HUES6 (cell line): Measurements from ENCODE around the gene ZFYVE28.

Experiments used
- H3K27ac ChIP-seq: 2 replicates; pipeline ENCODE4 v1.7.0; 2013; ENCODE audit warnings: low read depth, mild to moderate bottlenecking, low read length, inconsistent platforms
- H3K27me3 ChIP-seq: 2 replicates; pipeline ENCODE4 v1.6.1; 2013; ENCODE audit warnings: low read length; ENCODE audit not compliant: control insufficient read depth, insufficient read depth
- H3K36me3 ChIP-seq: 2 replicates; pipeline ENCODE4 v1.6.1; 2013; ENCODE audit warnings: low read length; ENCODE audit not compliant: control insufficient read depth, insufficient read depth
- H3K4me1 ChIP-seq: 2 replicates; pipeline ENCODE4 v1.6.1; 2013; ENCODE audit warnings: low read length; ENCODE audit not compliant: control insufficient read depth, insufficient read depth
- H3K4me3 ChIP-seq: 2 replicates; pipeline ENCODE4 v1.5.1; 2013; ENCODE audit warnings: low read depth, low read length
- H3K9ac ChIP-seq: one replicate; pipeline ENCODE4 v1.6.1; 2013; ENCODE audit warnings: mild to moderate bottlenecking, low read length
- H3K9me3 ChIP-seq: 2 replicates; pipeline ENCODE4 v1.6.1; 2013; ENCODE audit warnings: low read depth, low read length; ENCODE audit not compliant: control insufficient read depth, insufficient read depth

Gene ZFYVE28

DNA sequence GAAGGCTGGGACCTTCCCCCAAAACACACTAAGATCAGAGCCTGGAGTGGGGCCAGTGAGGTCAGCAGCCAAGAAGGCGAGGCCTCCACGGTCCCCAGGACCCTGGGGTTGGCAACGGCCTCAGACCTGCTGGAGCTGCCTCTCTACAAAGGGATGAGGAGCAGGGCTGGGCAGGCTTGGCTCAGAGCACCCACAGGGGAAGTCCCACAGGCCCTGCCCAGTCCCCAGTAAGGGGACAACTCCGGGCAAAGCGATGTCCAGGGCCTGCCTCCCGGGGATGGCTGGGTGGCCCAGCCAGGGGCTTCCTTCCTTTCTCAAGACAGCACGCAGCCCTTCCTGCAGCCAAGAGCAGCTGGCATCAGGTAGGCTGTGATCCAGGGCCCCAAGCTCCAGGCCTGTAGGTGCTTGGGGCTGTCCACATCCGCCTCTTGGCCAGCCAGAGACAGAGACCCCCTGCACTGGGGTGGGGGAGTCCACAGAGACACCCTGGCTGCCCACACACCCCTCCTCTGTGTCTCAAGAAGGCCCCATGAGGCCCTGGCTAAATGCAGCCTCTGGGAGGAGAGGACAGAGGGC, 162.2 kb downstream of the ZFYVE28 start:
- no peaks in the 10 kb centered on the region for H3K9me3 ChIP-seq
- H3K4me1 ChIP-seq: no peaks in the 10 kb centered on the region; the same call in 1 of the 2 replicates
- H3K9ac ChIP-seq: no peak overlapping the region
- H3K27me3 ChIP-seq: no peaks in the 10 kb centered on the region
- no peak overlapping the region for H3K4me3 ChIP-seq
- no peak overlapping the region for H3K27ac ChIP-seq
- H3K36me3 ChIP-seq: peaks cover 13% of the 10 kb centered on the region; the same call in 1 of the 2 replicates

DNA sequence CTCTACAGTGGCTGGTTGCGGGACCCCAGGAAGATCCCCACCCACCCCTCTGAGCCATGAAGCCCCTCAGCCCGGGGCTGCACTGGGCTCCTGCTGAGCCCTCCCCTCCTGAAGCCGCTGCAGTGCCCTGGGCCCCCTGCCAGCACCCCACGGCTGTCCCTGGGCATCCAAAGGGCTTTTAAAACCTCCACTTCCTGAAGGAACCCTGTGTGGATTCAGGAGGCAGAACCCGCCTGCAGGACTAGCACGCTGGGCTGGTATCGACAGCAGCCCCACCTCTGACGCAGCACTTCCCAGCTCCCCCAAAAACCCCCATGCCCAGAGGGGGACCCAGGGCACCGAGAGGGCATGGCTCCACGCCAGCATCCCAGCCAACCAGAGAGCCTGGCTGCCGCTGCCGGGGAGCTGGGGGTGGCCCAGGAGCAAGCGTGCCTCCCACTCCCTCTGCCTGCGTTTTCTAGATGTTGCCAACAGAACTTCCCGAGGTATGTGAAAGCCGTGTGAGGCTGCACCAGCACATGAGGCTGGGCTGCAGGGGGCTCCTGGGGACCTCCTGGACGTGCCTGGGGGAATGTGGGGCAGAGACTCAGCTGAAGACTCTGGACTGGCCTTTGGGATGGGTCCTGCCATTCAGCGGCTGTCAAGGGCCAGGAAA, 162.8 kb downstream of the ZFYVE28 start:
- H3K27me3 ChIP-seq: no peaks in the 10 kb centered on the region
- 0 out of 2 replicates have a peak overlapping the region, but pooled peaks have one; percentile 26 for H3K27ac ChIP-seq
- no peak overlapping the region for H3K4me3 ChIP-seq
- no peaks in the 10 kb centered on the region; the same call in 1 of the 2 replicates for H3K4me1 ChIP-seq
- H3K36me3 ChIP-seq: peaks cover 13% of the 10 kb centered on the region; the same call in 1 of the 2 replicates
- no peaks in the 10 kb centered on the region for H3K9me3 ChIP-seq
- no peak overlapping the region for H3K9ac ChIP-seq

- Histone ChIP-seq H3K27ac (no peak overlapping the region), H3K9ac (no peak overlapping the region), H3K36me3 (peaks cover 20% of the 10 kb centered on the region), H3K4me3 (no peak overlapping the region), H3K27me3 (no peaks in the 10 kb centered on the region), H3K9me3 (no peaks in the 10 kb centered on the region), H3K4me1 (no peaks in the 10 kb centered on the region)
Observed at GRCh38 chr4:2254665-2255500, 163.6 kb downstream of the ZFYVE28 start.

DNA sequence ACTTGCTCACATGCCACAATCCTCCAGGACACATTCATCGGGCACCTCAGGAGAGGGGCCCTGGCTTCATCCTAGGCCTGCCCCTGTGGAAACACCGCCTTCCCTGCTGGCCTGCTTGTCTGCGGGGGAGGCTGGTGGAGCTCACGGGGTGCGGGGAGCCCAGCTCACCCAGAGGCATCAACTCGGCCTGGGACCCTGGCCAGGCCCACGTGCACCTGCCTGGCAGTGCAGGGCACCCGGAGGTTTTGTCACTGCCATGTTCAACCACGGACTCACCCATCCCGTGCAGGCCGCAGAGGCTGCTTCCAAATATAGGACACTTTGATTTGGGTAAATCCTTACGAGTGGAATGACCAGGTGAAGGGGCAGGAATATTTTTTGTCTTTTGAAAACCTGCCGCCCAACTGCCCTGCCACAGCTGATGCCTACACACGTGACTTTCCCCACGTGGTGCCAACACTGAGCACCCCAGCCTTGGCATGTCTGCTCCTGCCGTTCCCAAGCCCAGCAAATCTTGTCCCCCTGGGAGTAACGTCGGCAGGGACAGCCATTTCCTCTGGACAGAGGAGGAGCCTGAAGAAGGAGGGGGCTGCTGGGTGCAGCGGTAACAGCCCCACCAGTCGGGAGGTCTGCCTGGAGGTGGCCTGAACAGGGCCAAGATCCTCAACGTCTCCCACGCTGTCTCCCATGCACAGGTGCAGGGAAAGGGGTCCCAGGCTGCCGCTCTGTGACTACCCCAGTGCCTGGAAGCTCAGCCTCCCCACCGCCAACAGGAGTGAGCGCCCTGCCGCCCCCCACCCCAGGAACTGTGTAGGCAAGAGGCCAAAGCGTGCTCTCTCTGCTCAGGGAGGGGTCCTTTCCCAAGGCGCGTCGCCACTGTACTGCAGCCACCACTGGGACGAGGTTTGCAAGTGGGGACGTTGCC, 165.0 kb downstream of the ZFYVE28 start:
- no peak overlapping the region for H3K4me3 ChIP-seq
- H3K9me3 ChIP-seq: no peaks in the 10 kb centered on the region
- H3K27ac ChIP-seq: no peak overlapping the region
- H3K27me3 ChIP-seq: no peaks in the 10 kb centered on the region
- no peaks in the 10 kb centered on the region for H3K4me1 ChIP-seq
- peaks cover 26% of the 10 kb centered on the region for H3K36me3 ChIP-seq
- H3K9ac ChIP-seq: no peak overlapping the region

- Histone ChIP-seq H3K27me3 (no peaks in the 10 kb centered on the region), H3K27ac (no peak overlapping the region), H3K9ac (no peak overlapping the region), H3K9me3 (no peaks in the 10 kb centered on the region), H3K4me3 (no peak overlapping the region), H3K4me1 (no peaks in the 10 kb centered on the region), H3K36me3 (peaks cover 26% of the 10 kb centered on the region)
Observed at GRCh38 chr4:2252530-2253091, 165.8 kb downstream of the ZFYVE28 start.

GRCh38 chr4:2251795-2252529, 166.5 kb downstream of the ZFYVE28 start:
- H3K4me1 ChIP-seq: no peaks in the 10 kb centered on the region
- H3K27ac ChIP-seq: no peak overlapping the region
- H3K27me3 ChIP-seq: no peaks in the 10 kb centered on the region
- H3K9me3 ChIP-seq: no peaks in the 10 kb centered on the region
- H3K4me3 ChIP-seq: no peak overlapping the region
- H3K36me3 ChIP-seq: peaks cover 26% of the 10 kb centered on the region
- H3K9ac ChIP-seq: no peak overlapping the region

- H3K36me3 ChIP-seq: peaks cover 26% of the 10 kb centered on the region
Observed at GRCh38 chr4:2251073-2251794, 167.2 kb downstream of the ZFYVE28 start.

DNA sequence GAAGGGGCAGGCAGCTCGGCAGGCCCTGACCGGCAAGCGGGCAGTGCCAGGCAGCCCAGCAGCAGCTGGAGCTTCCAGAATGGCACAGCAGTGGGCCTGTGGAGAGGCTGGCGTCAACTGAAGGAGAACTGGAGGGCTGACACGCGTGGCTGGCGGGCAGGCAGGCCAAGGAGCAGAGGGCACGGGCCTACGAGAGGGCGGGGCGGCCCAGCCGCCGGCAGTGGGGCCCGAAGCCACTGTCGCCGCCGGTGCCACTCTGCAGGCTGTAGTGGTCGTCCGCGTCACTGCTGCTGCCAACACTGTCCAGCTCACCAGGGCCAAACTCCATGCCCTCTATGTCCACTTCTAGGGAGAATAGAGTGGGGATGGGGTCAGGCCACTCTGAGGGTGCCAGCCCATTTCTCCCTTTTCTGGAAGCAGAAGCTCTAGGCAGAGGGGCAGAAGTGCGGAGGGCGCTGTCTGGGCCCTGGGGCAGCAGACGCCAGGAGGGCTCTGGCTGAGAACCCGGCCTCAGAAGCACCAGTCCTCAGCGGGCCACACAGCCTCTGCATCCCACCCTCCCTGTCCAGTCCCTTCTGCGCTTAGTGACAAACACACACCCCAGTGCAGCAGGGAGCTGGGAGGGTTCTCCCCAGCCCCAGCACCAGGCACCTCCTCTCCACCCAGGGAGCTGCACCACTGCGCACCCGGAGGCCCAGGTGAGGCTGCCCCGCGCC, 167.9 kb downstream of the ZFYVE28 start:
- Histone ChIP-seq H3K9ac (no peak overlapping the region), H3K9me3 (peaks cover under 1% of the 10 kb centered on the region), H3K4me1 (no peaks in the 10 kb centered on the region), H3K27ac (no peak overlapping the region), H3K4me3 (no peak overlapping the region), H3K27me3 (no peaks in the 10 kb centered on the region), H3K36me3 (peaks cover 26% of the 10 kb centered on the region)

More at GRCh38 chr4:2251073-2251794, 167.2 kb downstream of the ZFYVE28 start:
- no peak overlapping the region for H3K27ac ChIP-seq
- no peaks in the 10 kb centered on the region for H3K27me3 ChIP-seq
- H3K9me3 ChIP-seq: no peaks in the 10 kb centered on the region
- H3K4me3 ChIP-seq: no peak overlapping the region
- no peak overlapping the region for H3K9ac ChIP-seq
- no peaks in the 10 kb centered on the region for H3K4me1 ChIP-seq
